A549 (cell line): ENCODE measurements around the gene PIGP. TPM values are rescaled to one million over a fixed set of nuclear protein-coding genes. Genes with fewer than 3 reads are reported as not detected.

ENCODE experiments used
- ATAC-seq, 2 experiments: fragments of 200-7000 bp in 1 of 2; fragments of >200 bp in 1 of 2; cut with Nextera tagmentation in 1 of 2; cut with Tn5 transposase in 1 of 2; 3 replicates each; pipeline versions ENCODE4 v1.8.0 to v1.9.1; 2018 to 2020; ENCODE audit warnings: mild to moderate bottlenecking in 1 of 2, moderate library complexity in 1 of 2
- CTCF ChIA-PET: fragments of 300-600 bp; sonication (Branson Sonifier 250); formaldehyde crosslinking; extraction: SDS; loops from one replicate; lab custom pipeline; 2021; ENCODE audit warnings: antibody characterized with exemption, inconsistent platforms; lab: Yijun Ruan, JAX
- POLR2A ChIA-PET: fragments of 350-600 bp; formaldehyde crosslinking; extraction: SDS; loops from one replicate; lab custom pipeline; 2021; ENCODE audit warnings: antibody characterized with exemption, inconsistent platforms; lab: Yijun Ruan, JAX
- DNase-seq, 2 experiments: peaks; one replicate each; pipeline versions ENCODE4 v3.0.0 to v3.0.0-alpha.2; 2011 to 2016; ENCODE audit warnings: low read depth in 1 of 2, low spot score in 1 of 2
- FAIRE-seq: peaks from 2 replicates; lab custom pipeline; 2011; peaks lifted over from hg19 to GRCh38; lab: Jason Lieb, UNC
- H3K27ac ChIP-seq, 2 experiments: fragments of >200 bp; sonication (Bioruptor Twin); formaldehyde crosslinking; 3 replicates each; pipeline ENCODE4 v1.5.1; 2016 to 2017
- H3K4me1 ChIP-seq: fragments of >200 bp; sonication (Bioruptor Twin); formaldehyde crosslinking; 3 replicates; pipeline ENCODE4 v1.6.1; 2016
- H3K4me2 ChIP-seq: fragments of >200 bp; sonication (Bioruptor Twin); formaldehyde crosslinking; 3 replicates; pipeline ENCODE4 v1.6.1; 2016
- H3K4me3 ChIP-seq: fragments of >200 bp; sonication (Bioruptor Twin); formaldehyde crosslinking; 3 replicates; pipeline ENCODE4 v1.5.1; 2016
- H3K9me3 ChIP-seq: fragments of >200 bp; sonication (Bioruptor Twin); formaldehyde crosslinking; 3 replicates; pipeline ENCODE4 v1.6.1; 2016
- CBX8 ChIP-seq: fragments of 200-600 bp; sonication (generic); IDR thresholded peaks from 2 replicates; pipeline ENCODE4 v1.6.1; 2016
- CEBPB ChIP-seq, 2 experiments: fragments of >200 bp in 1 of 2; sonication (Bioruptor Twin) in 1 of 2; formaldehyde crosslinking in 1 of 2; IDR thresholded peaks; 2 replicates each; pipeline ENCODE4 v1.6.1; 2012 to 2016
- CHD2 ChIP-seq: fragments of 150-350 bp; IDR thresholded peaks from 2 replicates; pipeline ENCODE4 v1.6.1; 2014; ENCODE audit warnings: low read length; ENCODE audit not compliant: partially characterized antibody
- CTCF ChIP-seq: fragments of >200 bp; sonication (Bioruptor Twin); formaldehyde crosslinking; IDR thresholded peaks from 3 replicates; pipeline ENCODE4 v1.5.1; 2016
- EHF ChIP-seq: fragments of 250-450 bp; sonication (Bioruptor Pico); IDR thresholded peaks from 2 replicates; pipeline ENCODE4 v1.5.0; 2020; ENCODE audit warnings: mild to moderate bottlenecking
- EHMT2 ChIP-seq: fragments of 200-600 bp; sonication (generic); IDR thresholded peaks from 2 replicates; pipeline ENCODE4 v1.6.1; 2016; ENCODE audit warnings: antibody characterized with exemption, low read depth, mild to moderate bottlenecking, moderate library complexity
- EP300 ChIP-seq, 2 experiments: fragments of >200 bp; sonication (Bioruptor Twin); formaldehyde crosslinking; IDR thresholded peaks; 2 replicates in 1 of 2; 3 replicates in 1 of 2; pipeline ENCODE4 v1.6.1; 2016 to 2017
- FOSL2 ChIP-seq, 2 experiments: fragments of 450-650 bp in 1 of 2; fragments of >200 bp in 1 of 2; sonication (Bioruptor Twin) in 1 of 2; formaldehyde crosslinking; IDR thresholded peaks; 2 replicates each; pipeline versions ENCODE4 v1.5.0 to v1.6.1; 2016 to 2020; ENCODE audit warnings: mild to moderate bottlenecking in 1 of 2, moderate library complexity in 1 of 2
- GATA3 ChIP-seq: IDR thresholded peaks from 2 replicates; pipeline ENCODE4 v1.6.1; 2012; ENCODE audit warnings: borderline replicate concordance
- HEYL ChIP-seq: fragments of 250-450 bp; sonication (Bioruptor Pico); IDR thresholded peaks from 2 replicates; pipeline ENCODE4 v1.8.0; 2021; ENCODE audit warnings: mild to moderate bottlenecking, moderate library complexity
- HOXA7 ChIP-seq: fragments of 250-450 bp; sonication (Bioruptor Pico); IDR thresholded peaks from 2 replicates; pipeline ENCODE4 v1.5.0; 2020; ENCODE audit warnings: mild to moderate bottlenecking, moderate library complexity
- JUN ChIP-seq, 2 experiments: fragments of >200 bp; sonication (Bioruptor Twin); formaldehyde crosslinking; IDR thresholded peaks; 2 replicates in 1 of 2; 3 replicates in 1 of 2; pipeline ENCODE4 v1.6.1; 2016 to 2017
- JUNB ChIP-seq: fragments of >200 bp; sonication (Bioruptor Twin); formaldehyde crosslinking; IDR thresholded peaks from 2 replicates; pipeline ENCODE4 v1.6.1; 2016
- KDM5A ChIP-seq: fragments of 200-600 bp; sonication (generic); IDR thresholded peaks from 2 replicates; pipeline ENCODE4 v1.6.1; 2016; ENCODE audit warnings: antibody characterized with exemption, mild to moderate bottlenecking
- MAFK ChIP-seq: fragments of 450-650 bp; IDR thresholded peaks from 2 replicates; pipeline ENCODE4 v1.6.1; 2014; ENCODE audit not compliant: partially characterized antibody
- MAZ ChIP-seq: fragments of 150-350 bp; IDR thresholded peaks from 2 replicates; pipeline ENCODE4 v1.6.1; 2014; ENCODE audit warnings: antibody characterized with exemption, low read depth, low read length, borderline replicate concordance
- NR3C1 ChIP-seq: fragments of >200 bp; sonication (Bioruptor Twin); formaldehyde crosslinking; IDR thresholded peaks from 3 replicates; pipeline ENCODE4 v1.6.1; 2017
- PHF8 ChIP-seq: fragments of 200-600 bp; sonication (generic); IDR thresholded peaks from 2 replicates; pipeline ENCODE4 v1.6.1; 2016; ENCODE audit warnings: low read depth, mild to moderate bottlenecking, antibody characterized with exemption, moderate library complexity, borderline replicate concordance
- POLR2A ChIP-seq: IDR thresholded peaks from 2 replicates; pipeline ENCODE4 v1.6.1; 2012; ENCODE audit warnings: mild to moderate bottlenecking, low read length
- REST ChIP-seq: fragments of 200-600 bp; sonication (generic); IDR thresholded peaks from 2 replicates; pipeline ENCODE4 v1.6.1; 2016; ENCODE audit warnings: antibody characterized with exemption, mild to moderate bottlenecking, moderate library complexity
- RFX5 ChIP-seq: fragments of 450-650 bp; IDR thresholded peaks from 2 replicates; pipeline ENCODE4 v1.7.1; 2014; ENCODE audit warnings: antibody characterized with exemption, mild to moderate bottlenecking, moderate library complexity
- SMC3 ChIP-seq: fragments of >200 bp; sonication (Bioruptor Twin); formaldehyde crosslinking; IDR thresholded peaks from 3 replicates; pipeline ENCODE4 v1.6.1; 2018; ENCODE audit warnings: inconsistent platforms
- TFCP2L1 ChIP-seq: fragments of 250-450 bp; sonication (Bioruptor Pico); IDR thresholded peaks from 2 replicates; pipeline ENCODE4 v1.5.0; 2021; ENCODE audit warnings: mild to moderate bottlenecking
- ZC3H11A ChIP-seq: fragments of 450-650 bp; IDR thresholded peaks from 2 replicates; pipeline ENCODE4 v1.6.1; 2014; ENCODE audit warnings: antibody characterized with exemption, mild to moderate bottlenecking
- ZFP36 ChIP-seq: fragments of 450-650 bp; IDR thresholded peaks from 2 replicates; pipeline ENCODE4 v1.6.1; 2014; ENCODE audit warnings: borderline replicate concordance; ENCODE audit not compliant: partially characterized antibody
- ZNF302 ChIP-seq: fragments of 250-450 bp; sonication (Bioruptor Pico); IDR thresholded peaks from 2 replicates; pipeline ENCODE4 v1.9.0; 2021; ENCODE audit warnings: inconsistent platforms, mild to moderate bottlenecking, moderate library complexity
- WGBS: methylation state at CpG from one replicate; pipeline ENCODE4 v1.1.6; 2017; ENCODE audit errors: missing lambda C conversion rate; 5-methylcytosine and 5-hydroxymethylcytosine counted together
- polyA plus RNA-seq, 4 experiments: library from polyadenylated mRNA; depleted of rRNA in 3 of 4; stranded (reverse); fragments of >200 nt; fragmentation: RNase III in 1 of 4; extraction: RNeasy Plus Mini Kit Qiagen cat#74134 plus additional on column Dnase treatment in 1 of 4; gene quantifications; 2 replicates in 3 of 4; 3 replicates in 1 of 4; pipeline ENCODE4 v1.2.3, GENCODE V29; 2011 to 2017
- TF ChIP-seq, protein P1 (sequence below): fragments of 250-450 bp; sonication (Bioruptor Pico); IDR thresholded peaks from 2 replicates; pipeline ENCODE4 v1.5.0; 2021; ENCODE audit warnings: mild to moderate bottlenecking, moderate library complexity, borderline replicate concordance
- TF ChIP-seq, protein P2 (sequence below): fragments of 450-650 bp; IDR thresholded peaks from 2 replicates; pipeline ENCODE4 v1.6.1; 2014; ENCODE audit warnings: antibody characterized with exemption
- TF ChIP-seq, protein P3 (sequence below): fragments of >200 bp; sonication (Bioruptor Twin); formaldehyde crosslinking; IDR thresholded peaks from 2 replicates; pipeline ENCODE4 v1.6.1; 2016

PIGP gene
- polyA plus RNA-seq, 2 of the 4 experiments (the other 2 are of a cell fraction) = 14.8 to 49.5 TPM

DNA sequence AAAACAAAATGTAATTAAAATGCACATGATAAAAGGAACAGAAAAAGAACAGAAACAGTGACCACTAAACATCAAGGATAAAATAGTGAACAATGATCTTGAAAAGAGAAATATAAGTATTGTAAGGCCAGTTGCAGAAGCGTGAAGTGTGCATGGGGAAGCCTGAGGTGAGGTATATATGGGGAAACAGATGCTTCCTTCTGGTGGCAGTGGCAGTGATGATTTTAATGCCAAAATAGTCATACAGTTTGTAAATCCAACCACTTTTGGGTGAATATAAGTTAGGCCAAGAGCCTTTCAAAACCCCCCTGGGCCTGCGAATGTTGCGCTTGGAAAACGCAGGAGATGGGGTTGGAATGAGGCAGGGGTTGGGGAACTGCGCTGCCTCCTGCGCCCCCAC lies 27.4 kb upstream of the PIGP start:
- DNase-seq (no peak), ATAC-seq (no peak), FAIRE-seq (no peak)
- no peak overlapping the region for H3K4me2 ChIP-seq
- H3K27ac ChIP-seq = no peak overlapping the region
- 97% methylated on average over 6 of the region's 6 CpGs for whole genome bisulfite sequencing
- no peaks in the 10 kb centered on the region for H3K4me1 ChIP-seq
- POLR2A ChIA-PET = no interaction called here
- no peak overlapping the region for H3K4me3 ChIP-seq
- no peaks in the 10 kb centered on the region for H3K9me3 ChIP-seq
- CTCF ChIA-PET = no interaction called here
- TF ChIP-seq SMC3 (no peak), POLR2A (no peak), FOSL2 (IDR thresholded peaks at IDR 0.05) (no peak), FOSL2 (CRISPR knock-in tag; IDR thresholded peaks at IDR 0.05) (no peak), PHF8 (no peak), HOXA7 (CRISPR knock-in tag) (no peak), HEYL (no peak), CBX8 (no peak), EP300 (IDR thresholded peaks at IDR 0.05) (no peak), NR3C1 (no peak), EHF (no peak), ZNF302 (CRISPR knock-in tag) (no peak), KDM5A (no peak), CHD2 (no peak), JUN (IDR thresholded peaks at IDR 0.05) (no peak), JUNB (no peak), GATA3 (no peak), EHMT2 (no peak), MAFK (no peak), ZC3H11A (no peak)
- TF ChIP-seq, protein P1, sequence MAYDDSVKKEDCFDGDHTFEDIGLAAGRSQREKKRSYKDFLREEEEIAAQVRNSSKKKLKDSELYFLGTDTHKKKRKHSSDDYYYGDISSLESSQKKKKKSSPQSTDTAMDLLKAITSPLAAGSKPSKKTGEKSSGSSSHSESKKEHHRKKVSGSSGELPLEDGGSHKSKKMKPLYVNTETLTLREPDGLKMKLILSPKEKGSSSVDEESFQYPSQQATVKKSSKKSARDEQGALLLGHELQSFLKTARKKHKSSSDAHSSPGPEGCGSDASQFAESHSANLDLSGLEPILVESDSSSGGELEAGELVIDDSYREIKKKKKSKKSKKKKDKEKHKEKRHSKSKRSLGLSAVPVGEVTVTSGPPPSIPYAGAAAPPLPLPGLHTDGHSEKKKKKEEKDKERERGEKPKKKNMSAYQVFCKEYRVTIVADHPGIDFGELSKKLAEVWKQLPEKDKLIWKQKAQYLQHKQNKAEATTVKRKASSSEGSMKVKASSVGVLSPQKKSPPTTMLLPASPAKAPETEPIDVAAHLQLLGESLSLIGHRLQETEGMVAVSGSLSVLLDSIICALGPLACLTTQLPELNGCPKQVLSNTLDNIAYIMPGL (CRISPR knock-in tag) = no peak

DNA sequence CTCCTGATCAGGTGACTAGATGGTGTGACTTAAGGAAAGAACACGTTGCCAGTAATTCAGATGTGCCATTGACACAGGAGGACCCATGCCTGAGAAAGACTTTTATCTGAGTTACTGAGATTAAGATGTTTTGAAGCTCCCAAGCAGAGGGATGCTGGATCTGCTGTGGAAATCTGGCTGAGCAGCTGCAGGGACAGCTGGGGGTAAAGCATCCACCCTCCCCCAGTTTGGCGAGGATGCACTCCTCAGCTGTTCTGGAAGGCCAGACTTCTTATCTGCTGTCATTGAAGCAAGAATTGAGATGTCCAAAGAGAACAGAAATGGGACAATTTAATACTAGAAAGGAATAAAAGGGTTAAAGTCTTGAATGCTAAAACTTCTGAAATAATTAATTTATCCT lies 25.9 kb upstream of the PIGP start:
- TF ChIP-seq CBX8 (no peak), KDM5A (no peak), ZFP36 (no peak), EHMT2 (no peak), RFX5 (no peak), TFCP2L1 (CRISPR knock-in tag) (no peak), HOXA7 (CRISPR knock-in tag) (no peak), CEBPB (IDR thresholded peaks at IDR 0.05) (no peak), MAZ (no peak), REST (no peak), CTCF (no peak)
- TF ChIP-seq, protein P2, sequence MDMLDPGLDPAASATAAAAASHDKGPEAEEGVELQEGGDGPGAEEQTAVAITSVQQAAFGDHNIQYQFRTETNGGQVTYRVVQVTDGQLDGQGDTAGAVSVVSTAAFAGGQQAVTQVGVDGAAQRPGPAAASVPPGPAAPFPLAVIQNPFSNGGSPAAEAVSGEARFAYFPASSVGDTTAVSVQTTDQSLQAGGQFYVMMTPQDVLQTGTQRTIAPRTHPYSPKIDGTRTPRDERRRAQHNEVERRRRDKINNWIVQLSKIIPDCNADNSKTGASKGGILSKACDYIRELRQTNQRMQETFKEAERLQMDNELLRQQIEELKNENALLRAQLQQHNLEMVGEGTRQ = no peak
- TF ChIP-seq, protein P1 (CRISPR knock-in tag) = no peak
- TF ChIP-seq, protein P3, sequence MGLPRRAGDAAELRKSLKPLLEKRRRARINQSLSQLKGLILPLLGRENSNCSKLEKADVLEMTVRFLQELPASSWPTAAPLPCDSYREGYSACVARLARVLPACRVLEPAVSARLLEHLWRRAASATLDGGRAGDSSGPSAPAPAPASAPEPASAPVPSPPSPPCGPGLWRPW = no peak
- Histone ChIP-seq H3K9me3 (no peaks in the 10 kb centered on the region), H3K27ac (no peak overlapping the region), H3K4me1 (no peaks in the 10 kb centered on the region), H3K4me3 (no peak overlapping the region), H3K4me2 (no peak overlapping the region)
- FAIRE-seq (no peak), DNase-seq (no peak), ATAC-seq (no peak)
- ChIA-PET CTCF (interaction anchor here (1.4 kb wide), 1 partner anchor 89 kb away, joined by 5 read pairs; no protein-coding TSS in a partner anchor), POLR2A (no interaction called here)
- 92% methylated on average over 2 of the region's 2 CpGs for WGBS
